HEK293T (cell line): ENCODE data around the gene SPIRE1.

Source experiments
- ARNT ChIP-seq: fragments of 450-650 bp; IDR thresholded peaks from 2 replicates; pipeline ENCODE4 v1.6.1; 2017; ENCODE audit warnings: mild to moderate bottlenecking
- BHLHE40 ChIP-seq: fragments of 450-650 bp; IDR thresholded peaks from 2 replicates; pipeline ENCODE4 v1.6.1; 2016; ENCODE audit warnings: mild to moderate bottlenecking, moderate library complexity, borderline replicate concordance
- CTBP1 ChIP-seq: fragments of 450-650 bp; IDR thresholded peaks from 2 replicates; pipeline ENCODE4 v1.6.1; 2016; ENCODE audit warnings: borderline replicate concordance
- ELF4 ChIP-seq: fragments of 450-650 bp; IDR thresholded peaks from 2 replicates; pipeline ENCODE4 v1.6.1; 2017; ENCODE audit warnings: antibody characterized with exemption
- FOXA1 ChIP-seq: fragments of 450-650 bp; IDR thresholded peaks from 2 replicates; pipeline ENCODE4 v1.6.1; 2016; ENCODE audit warnings: mild to moderate bottlenecking
- FOXM1 ChIP-seq: fragments of 450-650 bp; IDR thresholded peaks from 2 replicates; pipeline ENCODE4 v1.6.1; 2017; ENCODE audit warnings: mild to moderate bottlenecking, borderline replicate concordance
- LEF1 ChIP-seq: fragments of 450-650 bp; IDR thresholded peaks from 2 replicates; pipeline ENCODE4 v1.6.1; 2017; ENCODE audit warnings: mild to moderate bottlenecking, borderline replicate concordance
- NFRKB ChIP-seq: fragments of 450-650 bp; IDR thresholded peaks from 2 replicates; pipeline ENCODE4 v1.6.1; 2016; ENCODE audit warnings: mild to moderate bottlenecking, moderate library complexity
- PKNOX1 ChIP-seq: fragments of 450-650 bp; IDR thresholded peaks from 2 replicates; pipeline ENCODE4 v1.6.1; 2016
- SP1 ChIP-seq: fragments of 450-650 bp; IDR thresholded peaks from 2 replicates; pipeline ENCODE4 v1.6.1; 2017
- TARDBP ChIP-seq: fragments of 450-650 bp; IDR thresholded peaks from 2 replicates; pipeline ENCODE4 v1.6.1; 2016

- no peak for TF ChIP-seq SP1
- TF ChIP-seq BHLHE40 = no peak
- TF ChIP-seq PKNOX1 = no peak
- no peak for TF ChIP-seq FOXM1
- TF ChIP-seq ARNT = no peak
- TF ChIP-seq LEF1 = no peak
- TF ChIP-seq CTBP1 = no peak
- no peak for TF ChIP-seq NFRKB
- no peak for TF ChIP-seq FOXA1
- no peak for TF ChIP-seq TARDBP
- no peak for TF ChIP-seq ELF4
Measured at GRCh38 chr18:12435867-12436266, 222.0 kb downstream of the SPIRE1 start.
